ENCODE data around the gene RALGAPA2.

Gene RALGAPA2

DNA sequence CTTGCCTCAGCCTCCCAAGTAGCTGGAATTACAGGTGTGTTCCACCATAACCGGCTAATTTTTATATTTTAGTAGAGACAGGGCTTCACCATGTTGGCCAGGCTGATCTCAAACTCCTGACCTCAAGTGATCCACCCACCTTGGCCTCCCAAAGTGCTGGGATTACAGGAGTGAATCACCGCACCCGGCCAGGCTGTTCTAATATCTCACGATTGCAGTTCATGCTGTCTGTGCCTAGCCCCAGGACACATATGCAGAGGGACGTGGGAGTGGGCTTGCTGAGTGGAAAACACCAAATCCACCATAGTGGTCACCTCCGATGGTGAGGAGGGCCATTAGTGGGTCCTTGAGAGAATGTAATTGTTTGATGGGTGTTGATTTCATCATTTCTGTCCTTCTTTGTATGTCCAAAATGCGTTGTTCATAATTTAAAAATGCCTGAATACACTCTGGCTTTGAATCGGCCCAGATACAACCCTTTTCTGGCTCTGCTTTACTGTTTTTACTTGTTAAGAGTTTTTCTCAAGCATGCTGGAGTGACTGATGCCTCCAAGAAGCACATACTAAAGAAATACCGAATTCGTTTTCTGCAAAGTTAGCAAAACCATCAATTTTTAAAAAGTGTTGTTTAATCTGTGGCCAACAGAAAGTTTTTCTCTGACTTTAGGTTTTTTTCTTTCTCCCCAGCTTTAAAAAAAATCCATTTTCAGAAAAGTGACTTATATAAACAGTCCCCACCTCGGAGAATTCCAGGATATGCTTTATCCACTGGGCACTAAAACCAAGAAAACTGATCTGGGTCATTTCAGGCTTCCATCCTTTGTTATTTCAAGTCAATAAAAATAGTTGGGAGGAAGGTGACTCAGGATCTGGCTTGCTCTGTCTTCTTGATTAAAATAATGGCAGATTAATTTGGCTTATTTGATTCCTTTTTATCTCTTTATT is 18.8 kb upstream of the RALGAPA2 start:
- no peak for DNase-seq (ENCODE audit: low read depth)
- TF ChIP-seq, protein P1, sequence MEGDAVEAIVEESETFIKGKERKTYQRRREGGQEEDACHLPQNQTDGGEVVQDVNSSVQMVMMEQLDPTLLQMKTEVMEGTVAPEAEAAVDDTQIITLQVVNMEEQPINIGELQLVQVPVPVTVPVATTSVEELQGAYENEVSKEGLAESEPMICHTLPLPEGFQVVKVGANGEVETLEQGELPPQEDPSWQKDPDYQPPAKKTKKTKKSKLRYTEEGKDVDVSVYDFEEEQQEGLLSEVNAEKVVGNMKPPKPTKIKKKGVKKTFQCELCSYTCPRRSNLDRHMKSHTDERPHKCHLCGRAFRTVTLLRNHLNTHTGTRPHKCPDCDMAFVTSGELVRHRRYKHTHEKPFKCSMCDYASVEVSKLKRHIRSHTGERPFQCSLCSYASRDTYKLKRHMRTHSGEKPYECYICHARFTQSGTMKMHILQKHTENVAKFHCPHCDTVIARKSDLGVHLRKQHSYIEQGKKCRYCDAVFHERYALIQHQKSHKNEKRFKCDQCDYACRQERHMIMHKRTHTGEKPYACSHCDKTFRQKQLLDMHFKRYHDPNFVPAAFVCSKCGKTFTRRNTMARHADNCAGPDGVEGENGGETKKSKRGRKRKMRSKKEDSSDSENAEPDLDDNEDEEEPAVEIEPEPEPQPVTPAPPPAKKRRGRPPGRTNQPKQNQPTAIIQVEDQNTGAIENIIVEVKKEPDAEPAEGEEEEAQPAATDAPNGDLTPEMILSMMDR (IDR thresholded peaks at IDR 0.05; ENCODE audit: insufficient read depth, low read depth, low read length, missing control alignments): no peak
- no peak overlapping the region for H3K4me3 ChIP-seq (ENCODE audit: low read depth, low read length)

DNA sequence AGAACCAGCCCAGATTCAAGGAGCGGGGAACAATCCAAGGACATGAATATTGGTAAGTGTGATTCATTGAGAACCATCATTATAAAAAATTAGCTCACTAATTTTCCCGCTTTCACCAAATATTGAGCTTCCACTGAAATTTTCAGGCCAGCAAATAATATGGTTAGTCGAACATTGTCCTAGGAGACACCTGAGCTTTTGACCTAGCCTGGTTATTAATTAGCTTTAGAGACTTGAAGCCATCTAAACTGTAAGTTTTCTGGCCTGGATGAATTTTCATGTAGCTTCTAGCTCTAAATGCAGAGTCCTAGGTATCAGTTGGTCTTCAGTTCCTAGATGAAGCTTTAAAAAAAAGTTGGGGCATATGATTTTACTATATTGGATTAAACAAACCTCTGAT is 17.1 kb upstream of the RALGAPA2 start:
- TF ChIP-seq, protein P1 (IDR thresholded peaks at IDR 0.05; ENCODE audit: insufficient read depth, low read depth, low read length, missing control alignments): no peak
- no peak for DNase-seq (ENCODE audit: low read depth)

DNA sequence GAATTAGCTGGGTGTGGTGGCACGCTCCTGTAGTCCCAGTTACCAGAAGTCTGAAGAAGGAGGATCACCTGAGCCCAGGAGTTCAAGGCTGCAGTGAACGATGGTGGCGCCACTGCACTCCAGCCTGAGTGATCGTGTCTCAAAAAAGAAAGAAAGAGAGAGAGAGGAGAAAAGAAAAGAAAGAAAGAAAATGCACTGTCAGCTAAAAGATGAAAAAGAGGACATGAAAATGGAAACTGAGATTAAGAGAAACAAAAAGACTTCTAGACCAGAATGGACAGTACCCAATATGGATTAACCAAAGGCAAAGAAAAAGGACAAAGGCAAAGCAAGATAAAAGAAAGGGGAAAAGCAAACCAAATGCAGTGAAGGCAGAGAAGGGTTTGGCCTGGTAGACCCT is 9.0 kb upstream of the RALGAPA2 start:
- no peak for DNase-seq (ENCODE audit: low read depth)
- H3K4me3 ChIP-seq (ENCODE audit: low read depth, low read length): no peak overlapping the region
- TF ChIP-seq, protein P1 (IDR thresholded peaks at IDR 0.05; ENCODE audit: insufficient read depth, low read depth, low read length, missing control alignments): no peak

More for the DNA sequence above, 17.1 kb upstream of the RALGAPA2 start:
- no peak overlapping the region for H3K4me3 ChIP-seq (ENCODE audit: low read depth, low read length)

DNA sequence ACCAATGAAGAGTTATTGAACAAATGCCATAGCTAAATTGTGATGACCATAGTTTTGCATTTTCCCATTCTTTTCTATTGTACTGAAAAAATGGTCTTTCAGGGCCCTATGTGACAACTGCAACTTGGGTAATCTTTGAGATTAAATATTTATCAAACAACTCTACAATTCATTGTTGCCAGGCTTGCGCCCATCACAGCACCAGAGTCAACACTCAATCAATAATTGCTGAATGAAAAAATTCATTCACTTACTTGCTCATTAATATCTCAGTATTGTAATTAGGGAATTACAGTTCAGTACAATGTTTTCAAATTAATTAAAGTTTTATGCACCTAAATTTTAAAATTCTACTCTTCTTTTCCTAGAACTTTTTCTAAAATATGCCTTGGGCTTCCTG is 7.7 kb upstream of the RALGAPA2 start:
- no peak for DNase-seq (ENCODE audit: low read depth)
- H3K4me3 ChIP-seq (ENCODE audit: low read depth, low read length): no peak overlapping the region
- TF ChIP-seq, protein P1 (IDR thresholded peaks at IDR 0.05; ENCODE audit: insufficient read depth, low read depth, low read length, missing control alignments): no peak

DNA sequence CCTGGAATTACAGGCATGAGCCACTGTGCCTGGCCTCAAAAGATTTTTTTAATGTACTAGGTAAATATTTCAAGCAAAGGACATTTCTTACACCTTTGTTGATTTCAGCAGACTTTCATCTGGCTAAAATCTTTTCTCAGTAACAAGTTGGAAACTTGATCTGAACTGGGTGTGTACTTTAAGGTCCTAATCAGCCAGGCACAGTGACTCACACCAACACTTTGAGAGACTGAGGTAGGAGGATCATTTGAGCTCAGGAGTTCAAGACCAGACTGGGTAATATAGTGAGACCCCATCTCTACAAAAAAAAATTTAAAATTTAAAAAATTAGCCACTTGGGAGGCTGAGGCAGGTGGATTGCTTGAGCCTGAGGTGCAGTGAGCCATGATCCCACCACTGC is 7.0 kb upstream of the RALGAPA2 start:
- no peak for DNase-seq (ENCODE audit: low read depth)
- TF ChIP-seq, protein P1 (IDR thresholded peaks at IDR 0.05; ENCODE audit: insufficient read depth, low read depth, low read length, missing control alignments): no peak
- no peak overlapping the region for H3K4me3 ChIP-seq (ENCODE audit: low read depth, low read length)

DNA sequence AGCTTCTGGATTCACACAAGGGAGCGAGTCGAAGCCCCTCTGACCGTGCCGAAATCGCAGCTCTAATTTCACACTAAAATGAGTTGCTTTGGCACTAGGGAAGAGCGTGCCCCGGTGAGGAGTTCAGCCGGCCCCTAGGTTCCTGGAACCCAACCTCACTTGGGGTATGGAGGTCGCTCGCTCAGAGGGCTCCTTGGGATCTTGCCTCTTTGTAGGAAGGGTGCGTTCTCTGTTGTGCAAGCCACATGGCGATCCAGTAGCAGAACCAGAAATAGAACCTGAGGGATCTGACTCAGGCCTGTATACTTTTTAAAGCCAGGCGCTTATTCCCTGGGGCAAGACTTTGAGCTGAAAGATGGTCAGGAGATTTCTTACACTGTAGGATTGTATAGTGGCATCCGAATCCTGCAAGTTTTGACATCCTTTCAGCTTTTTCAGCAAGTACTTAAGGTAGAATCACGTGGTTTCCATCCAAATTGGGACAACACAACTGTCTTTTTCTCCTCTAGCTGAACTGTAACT is 861 bp upstream of the RALGAPA2 start:
- peak overlapping the region; percentile 93 for H3K4me3 ChIP-seq (ENCODE audit: low read depth, low read length)
- TF ChIP-seq, protein P1 (IDR thresholded peaks at IDR 0.05; ENCODE audit: insufficient read depth, low read depth, low read length, missing control alignments): no peak
- DNase-seq (ENCODE audit: low read depth): no peak

Measured in GM12865 (cell line).